Adrenal gland (tissue), 12 donors: ENCODE data around the gene C1QTNF8. TPM values are rescaled to one million over a fixed set of nuclear protein-coding genes. Genes with fewer than 3 reads are reported as not detected.

Experiments used
- DNase-seq, 7 donors: peaks; one replicate each; pipeline ENCODE4 v3.0.0-alpha.2; 2019 to 2020
- H3K27ac ChIP-seq, 5 donors: fragments of 200-600 bp; sonication (generic) in 4 of 5; 1 replicate in 3 of 5; 2 replicates in 2 of 5; pipeline versions ENCODE4 v1.5.1 to v1.8.0; 2016 to 2020; ENCODE audit warnings: mild to moderate bottlenecking in 1 of 5
- H3K27me3 ChIP-seq: fragments of 200-600 bp; 2 replicates; pipeline ENCODE4 v1.8.0; 2021
- H3K36me3 ChIP-seq, 2 donors: fragments of 200-600 bp; replicated peaks in 1 of 2; 1 replicate in 1 of 2; 2 replicates in 1 of 2; pipeline versions ENCODE4 v1.5.1 to v1.8.0; 2018 to 2022
- H3K4me1 ChIP-seq, 2 donors: fragments of 200-600 bp; replicated peaks in 1 of 2; 1 replicate in 1 of 2; 2 replicates in 1 of 2; pipeline versions ENCODE4 v1.5.1 to v1.8.0; 2018 to 2021
- H3K4me3 ChIP-seq, 4 donors: fragments of 200-600 bp; sonication (generic) in 3 of 4; one replicate each; pipeline ENCODE4 v1.5.1; 2016 to 2018
- H3K9me3 ChIP-seq, 3 donors: fragments of 200-600 bp; sonication (generic) in 1 of 3; replicated peaks in 1 of 3; 1 replicate in 2 of 3; 2 replicates in 1 of 3; pipeline versions ENCODE4 v1.5.1 to v1.8.0; 2016 to 2021
- POLR2A ChIP-seq, 2 donors: fragments of 450-650 bp; IDR thresholded peaks; one replicate each; pipeline ENCODE4 v1.6.1; 2017; ENCODE audit warnings: antibody characterized with exemption in 2 of 2, mild to moderate bottlenecking in 2 of 2, moderate library complexity in 1 of 2
- WGBS, 4 donors: extraction: QIAGEN DNeasy Blood & Tissue Kit in 2 of 4; methylation state at CpG; one replicate each; pipeline versions ENCODE4 v1.1.5 to v1.1.7; 2013 to 2017; 5-methylcytosine and 5-hydroxymethylcytosine counted together
- intact Hi-C, 2 donors: fragments of 100-400 bp; cut with DNase I; formaldehyde crosslinking; loops; one replicate each; pipeline versions ENCODE4 v1.14.1 to v1.15.0; 2022 to 2023
- polyA plus RNA-seq, 3 donors: library from polyadenylated mRNA; stranded (reverse); fragments of 200-250 nt in 2 of 3; fragments of 350-450 nt in 1 of 3; fragmentation: Illumina TruSeq in 1 of 3; extraction: RNeasy Lipid Tissue Mini Kit (QIAGEN cat#74804) in 1 of 3; gene quantifications; one replicate each; pipeline ENCODE4 v1.2.3, GENCODE V29; 2013 to 2014
- total RNA-seq, 9 donors: library from RNA; depleted of rRNA in 4 of 9; stranded (reverse); fragments of >200 nt in 4 of 9; fragments of 120-200 nt in 1 of 9; fragmentation: NEBNext Ultra II Directional in 1 of 9; extraction: Animal tissue kit (Norgen Biotek cat#: 25700) in 1 of 9; gene quantifications; one replicate each; pipeline versions ENCODE4 v1.1.0 to v1.2.4, GENCODE V29; 2013 to 2023
- TF ChIP-seq, protein P1 (sequence below), 6 experiments: fragments of 450-650 bp in 4 of 6; fragments of 200-600 bp in 2 of 6; sonication (generic) in 1 of 6; IDR thresholded peaks; 1 replicate in 5 of 6; 2 replicates in 1 of 6; pipeline versions ENCODE4 v1.5.1 to v1.8.0; 2016 to 2021; ENCODE audit warnings: antibody characterized with exemption in 6 of 6, mild to moderate bottlenecking in 2 of 6, moderate library complexity in 1 of 6
- donor health status: healthy with polysubstance abuse.
- donor health status: Bipolar disorder and iron deficiency.
- donor health status: DM: yes; HTN: yes; CAD: no.
- donor health status: DM: no; HTN: no; CAD: no.
- donor health status: DM: no; HTN: no; CAD: no.
- donor health status: DM: yes; HTN: yes; CAD: no.

C1QTNF8 gene
- total and polyA plus RNA-seq, 12 donors, result 0.14 to 0.64 (median 0.25) TPM; not detected in 8

DNA sequence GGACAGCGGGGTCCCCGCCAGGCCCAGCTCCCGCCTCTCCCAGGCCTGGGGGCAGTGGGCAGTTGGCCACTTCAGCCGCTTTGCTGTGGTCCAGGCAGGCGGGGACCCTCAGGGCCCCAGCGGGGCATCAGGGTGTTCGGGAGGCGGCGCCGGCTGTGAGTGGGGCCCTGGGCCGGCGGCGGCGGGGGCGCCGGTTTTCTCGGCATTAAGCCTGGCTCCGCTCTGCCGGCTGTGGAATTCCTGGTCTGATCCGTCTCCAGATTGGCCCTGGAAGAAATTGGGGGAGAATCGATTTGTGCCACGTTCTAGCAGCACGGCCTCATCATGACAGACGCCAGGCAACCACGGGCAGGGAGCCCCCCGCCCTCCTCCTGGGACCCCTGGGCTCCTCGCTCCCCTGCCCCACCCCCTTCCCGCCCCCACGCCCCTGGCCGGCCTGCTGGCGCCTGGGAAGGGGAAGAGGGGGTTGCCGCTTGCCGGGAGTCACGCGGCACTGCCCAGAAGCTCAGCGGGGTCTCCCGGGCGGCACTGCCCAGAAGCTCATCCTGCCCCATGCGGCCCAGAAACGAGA lies 52.1 kb downstream of the C1QTNF8 start:
- peaks cover 37% of the 10 kb centered on the region for H3K27me3 ChIP-seq
- no peak for DNase-seq
- no peaks in the 10 kb centered on the region for H3K36me3 ChIP-seq

DNA sequence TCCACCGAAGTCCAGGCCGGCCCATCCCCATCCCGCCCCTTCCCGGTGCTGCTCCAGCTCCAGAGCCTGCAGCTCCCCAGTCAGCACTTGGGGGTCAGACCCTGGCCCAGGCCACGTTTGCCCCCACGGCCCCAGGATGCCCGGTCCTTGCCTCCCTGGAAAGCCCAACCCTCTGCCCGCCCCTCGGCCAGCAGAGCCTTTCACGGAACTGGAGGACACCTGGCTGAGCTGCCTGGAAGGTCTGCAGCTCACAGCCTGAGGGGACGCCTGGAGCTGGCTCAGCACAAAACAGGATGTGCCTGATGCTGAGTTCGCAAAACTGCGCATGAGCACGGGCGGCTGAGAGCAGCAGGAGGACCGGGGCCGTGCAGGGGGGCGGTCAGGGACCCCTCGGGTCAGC lies 53.2 kb downstream of the C1QTNF8 start:
- peaks cover 38% of the 10 kb centered on the region for H3K27me3 ChIP-seq
- no peak for DNase-seq
- no peak overlapping the region for H3K4me3 ChIP-seq
- H3K4me1 ChIP-seq, result no peaks in the 10 kb centered on the region
- WGBS, 4 donors, result 28 to 36% (median 31%) methylated on average over 11 to 19 of the region's 19 CpGs; no CpG with 5 or more reads in 1 of the 4 donors
- TF ChIP-seq, protein P1, sequence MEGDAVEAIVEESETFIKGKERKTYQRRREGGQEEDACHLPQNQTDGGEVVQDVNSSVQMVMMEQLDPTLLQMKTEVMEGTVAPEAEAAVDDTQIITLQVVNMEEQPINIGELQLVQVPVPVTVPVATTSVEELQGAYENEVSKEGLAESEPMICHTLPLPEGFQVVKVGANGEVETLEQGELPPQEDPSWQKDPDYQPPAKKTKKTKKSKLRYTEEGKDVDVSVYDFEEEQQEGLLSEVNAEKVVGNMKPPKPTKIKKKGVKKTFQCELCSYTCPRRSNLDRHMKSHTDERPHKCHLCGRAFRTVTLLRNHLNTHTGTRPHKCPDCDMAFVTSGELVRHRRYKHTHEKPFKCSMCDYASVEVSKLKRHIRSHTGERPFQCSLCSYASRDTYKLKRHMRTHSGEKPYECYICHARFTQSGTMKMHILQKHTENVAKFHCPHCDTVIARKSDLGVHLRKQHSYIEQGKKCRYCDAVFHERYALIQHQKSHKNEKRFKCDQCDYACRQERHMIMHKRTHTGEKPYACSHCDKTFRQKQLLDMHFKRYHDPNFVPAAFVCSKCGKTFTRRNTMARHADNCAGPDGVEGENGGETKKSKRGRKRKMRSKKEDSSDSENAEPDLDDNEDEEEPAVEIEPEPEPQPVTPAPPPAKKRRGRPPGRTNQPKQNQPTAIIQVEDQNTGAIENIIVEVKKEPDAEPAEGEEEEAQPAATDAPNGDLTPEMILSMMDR (IDR thresholded peaks at IDR 0.05), result no peak
- TF ChIP-seq POLR2A (IDR thresholded peaks at IDR 0.05), result no peak
- no peaks in the 10 kb centered on the region for H3K9me3 ChIP-seq
- no peak overlapping the region for H3K27ac ChIP-seq
- intact Hi-C loops, result no loop called here
- H3K36me3 ChIP-seq, result no peaks in the 10 kb centered on the region

More for the DNA sequence above, 52.1 kb downstream of the C1QTNF8 start:
- H3K4me1 ChIP-seq, result no peaks in the 10 kb centered on the region
- no peak overlapping the region for H3K4me3 ChIP-seq
- intact Hi-C loops, result no loop called here
- no peaks in the 10 kb centered on the region for H3K9me3 ChIP-seq
- no peak overlapping the region for H3K27ac ChIP-seq
- TF ChIP-seq, protein P1 (IDR thresholded peaks at IDR 0.05), result no peak
- TF ChIP-seq POLR2A (IDR thresholded peaks at IDR 0.05), result no peak
- 29 to 54% (median 33%) methylated on average over 16 to 40 of the region's 40 CpGs; no CpG with 5 or more reads in 1 of the 4 donors for WGBS, 4 donors

DNA sequence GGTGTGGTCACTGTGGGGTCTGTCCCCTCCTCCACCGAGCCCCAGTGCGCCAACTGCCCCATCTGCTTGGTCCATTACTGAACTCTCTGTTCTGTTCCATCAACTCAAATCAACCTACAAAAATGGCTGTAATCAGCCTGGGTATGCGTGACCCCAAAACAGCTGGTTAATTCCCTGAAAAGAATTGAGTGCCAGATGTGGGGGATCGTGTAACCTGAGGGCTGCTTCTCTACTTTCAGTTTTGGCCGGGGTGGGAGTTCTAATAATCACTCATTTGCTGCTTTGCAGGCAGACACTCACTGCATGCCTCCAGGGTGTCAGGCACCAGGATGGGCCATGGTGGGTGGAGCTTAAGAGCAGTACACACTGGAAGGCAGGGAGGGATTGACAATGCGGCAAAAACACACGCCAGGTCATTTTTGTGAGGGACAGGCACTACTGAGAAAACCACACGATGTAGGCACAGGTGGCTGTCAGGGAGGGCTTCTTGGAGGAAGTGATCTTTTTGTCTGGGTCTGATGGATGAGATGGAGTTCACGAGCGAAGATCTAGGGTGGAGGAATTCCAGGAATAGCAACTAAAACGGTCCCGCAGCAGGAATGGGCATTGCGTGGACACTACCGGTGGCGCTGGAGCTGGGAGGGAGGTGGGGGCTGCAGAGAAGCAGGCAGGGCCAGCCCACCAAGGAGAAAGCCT lies 53.8 kb downstream of the C1QTNF8 start:
- Histone ChIP-seq H3K9me3 (no peaks in the 10 kb centered on the region), H3K27me3 (peaks cover 38% of the 10 kb centered on the region), H3K36me3 (no peaks in the 10 kb centered on the region), H3K4me1 (no peaks in the 10 kb centered on the region), H3K4me3 (no peak overlapping the region), H3K27ac (no peak overlapping the region)
- DNase-seq, result no peak
- WGBS, 4 donors, result 86 to 97% (median 90%) methylated on average over 13 to 15 of the region's 15 CpGs
- intact Hi-C loops, result no loop called here
- TF ChIP-seq, protein P1 (IDR thresholded peaks at IDR 0.05), result no peak
- no peak for TF ChIP-seq POLR2A (IDR thresholded peaks at IDR 0.05)

DNA sequence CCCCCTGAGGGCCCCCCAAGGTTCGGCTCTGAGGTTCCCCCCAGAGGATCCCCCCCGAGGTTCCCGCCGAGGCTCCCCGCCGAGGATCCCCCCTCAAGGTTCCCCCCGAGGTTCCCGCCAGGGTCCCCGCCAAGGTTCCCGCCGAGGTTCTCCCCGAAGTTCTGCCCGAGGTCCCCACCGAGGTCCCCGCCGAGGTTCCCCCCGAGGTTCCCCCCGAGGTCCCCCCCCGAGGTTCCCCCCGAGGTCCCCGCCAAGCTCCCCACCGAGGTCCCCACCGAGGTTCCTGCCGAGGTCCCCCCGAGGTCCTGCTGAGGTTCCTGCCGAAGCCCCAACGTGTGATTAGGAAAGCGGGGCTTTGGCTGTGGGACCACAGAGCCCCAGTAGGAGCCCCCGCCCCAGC lies 55.7 kb downstream of the C1QTNF8 start:
- no peaks in the 10 kb centered on the region for H3K36me3 ChIP-seq
- no peak overlapping the region for H3K4me3 ChIP-seq
- H3K27me3 ChIP-seq, result peaks cover 32% of the 10 kb centered on the region
- H3K27ac ChIP-seq, result no peak overlapping the region
- WGBS, 4 donors, result 80 to 85% (median 85%) methylated on average over 5 to 29 of the region's 29 CpGs; no CpG with 5 or more reads in 1 of the 4 donors
- no peaks in the 10 kb centered on the region for H3K4me1 ChIP-seq
- intact Hi-C loops, result no loop called here
- H3K9me3 ChIP-seq, result no peaks in the 10 kb centered on the region
- no peak for DNase-seq
- TF ChIP-seq, protein P1 (IDR thresholded peaks at IDR 0.05), result no peak
- no peak for TF ChIP-seq POLR2A (IDR thresholded peaks at IDR 0.05)
